ENCODE results near the gene SPATA7.

DNA sequence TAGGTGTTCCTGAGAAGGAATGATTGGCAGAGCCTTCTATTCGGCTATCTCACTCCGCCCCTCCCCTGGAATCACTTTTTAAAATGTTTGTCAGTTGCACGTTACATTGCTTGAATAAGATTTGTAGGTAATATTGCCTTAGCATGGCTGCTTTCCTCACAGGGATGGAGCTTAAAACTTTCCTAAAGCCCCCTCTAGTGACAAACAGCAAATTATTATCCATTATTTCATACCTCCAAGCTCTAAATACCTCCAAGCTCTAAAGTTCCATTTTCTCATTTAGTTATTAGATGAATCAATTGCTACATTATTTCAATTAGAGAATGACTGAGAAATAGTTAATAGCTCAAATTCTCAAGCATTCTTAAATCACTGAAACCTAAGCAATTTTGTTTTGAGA is 5.1 kb upstream of the SPATA7 start:
- TF ChIP-seq, protein P1, sequence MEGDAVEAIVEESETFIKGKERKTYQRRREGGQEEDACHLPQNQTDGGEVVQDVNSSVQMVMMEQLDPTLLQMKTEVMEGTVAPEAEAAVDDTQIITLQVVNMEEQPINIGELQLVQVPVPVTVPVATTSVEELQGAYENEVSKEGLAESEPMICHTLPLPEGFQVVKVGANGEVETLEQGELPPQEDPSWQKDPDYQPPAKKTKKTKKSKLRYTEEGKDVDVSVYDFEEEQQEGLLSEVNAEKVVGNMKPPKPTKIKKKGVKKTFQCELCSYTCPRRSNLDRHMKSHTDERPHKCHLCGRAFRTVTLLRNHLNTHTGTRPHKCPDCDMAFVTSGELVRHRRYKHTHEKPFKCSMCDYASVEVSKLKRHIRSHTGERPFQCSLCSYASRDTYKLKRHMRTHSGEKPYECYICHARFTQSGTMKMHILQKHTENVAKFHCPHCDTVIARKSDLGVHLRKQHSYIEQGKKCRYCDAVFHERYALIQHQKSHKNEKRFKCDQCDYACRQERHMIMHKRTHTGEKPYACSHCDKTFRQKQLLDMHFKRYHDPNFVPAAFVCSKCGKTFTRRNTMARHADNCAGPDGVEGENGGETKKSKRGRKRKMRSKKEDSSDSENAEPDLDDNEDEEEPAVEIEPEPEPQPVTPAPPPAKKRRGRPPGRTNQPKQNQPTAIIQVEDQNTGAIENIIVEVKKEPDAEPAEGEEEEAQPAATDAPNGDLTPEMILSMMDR (IDR thresholded peaks at IDR 0.05), result peak in 1 of 6 experiments; percentile 9
- no peak for TF ChIP-seq POLR2A (IDR thresholded peaks at IDR 0.05)

All from adrenal gland (tissue), 5 donors.